Stimulated activated CD4-positive, alpha-beta T cell treated with anti-CD3 and anti-CD28 coated beads, Interleukin-2, amount 100 ng/mL, for 24 hours (primary cell): ENCODE results near the gene SSBP3.
A peak's percentile ranks its signal among the peaks of the same experiment; 100 is the strongest.

Experiments used
- DNase-seq, 2 donors: peaks; one replicate each; pipeline ENCODE4 v3.0.0-alpha.2; 2020

SSBP3 gene

DNA sequence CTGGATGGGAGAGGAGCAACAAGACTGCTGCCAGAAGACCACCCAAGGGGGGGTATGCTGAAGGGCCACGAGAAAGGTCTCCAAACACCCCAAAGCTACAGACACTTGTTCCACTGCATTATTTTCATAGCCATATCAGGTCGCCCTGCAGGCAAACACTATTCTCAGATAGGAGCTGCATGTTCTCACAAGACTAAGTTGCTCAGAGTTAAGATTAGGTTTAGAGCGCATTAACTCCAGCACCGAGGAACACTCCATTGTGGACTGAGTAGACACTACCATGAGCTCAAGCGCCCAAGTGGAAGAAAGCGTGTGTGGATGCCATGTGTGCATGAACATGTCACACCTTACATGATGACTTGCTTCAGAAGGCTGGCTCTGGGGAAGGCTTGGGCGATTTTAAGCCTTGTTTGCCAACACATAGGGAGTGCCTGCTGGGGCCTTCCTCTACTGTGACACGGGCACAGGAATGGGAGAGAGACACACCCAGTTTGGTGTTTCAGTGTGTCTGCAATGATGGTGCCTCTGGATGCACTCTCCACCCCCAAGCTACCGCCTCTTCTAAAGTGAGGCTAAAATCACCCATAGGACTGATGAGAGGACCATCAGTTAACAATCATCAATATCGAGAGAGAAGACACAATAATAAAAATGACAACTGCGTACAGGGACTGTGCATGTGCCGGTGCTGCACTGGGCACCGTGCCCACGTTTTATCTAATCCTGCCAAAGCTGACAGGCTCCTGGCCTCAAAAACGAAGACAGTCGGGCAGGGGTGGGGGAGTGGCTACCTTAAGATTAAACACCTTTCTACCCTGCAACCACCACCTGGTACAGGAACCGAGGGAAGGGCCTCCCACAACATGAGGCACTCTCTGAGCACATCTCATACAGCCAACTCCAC is 34.9 kb downstream of the SSBP3 start:
- no peak for DNase-seq

DNA sequence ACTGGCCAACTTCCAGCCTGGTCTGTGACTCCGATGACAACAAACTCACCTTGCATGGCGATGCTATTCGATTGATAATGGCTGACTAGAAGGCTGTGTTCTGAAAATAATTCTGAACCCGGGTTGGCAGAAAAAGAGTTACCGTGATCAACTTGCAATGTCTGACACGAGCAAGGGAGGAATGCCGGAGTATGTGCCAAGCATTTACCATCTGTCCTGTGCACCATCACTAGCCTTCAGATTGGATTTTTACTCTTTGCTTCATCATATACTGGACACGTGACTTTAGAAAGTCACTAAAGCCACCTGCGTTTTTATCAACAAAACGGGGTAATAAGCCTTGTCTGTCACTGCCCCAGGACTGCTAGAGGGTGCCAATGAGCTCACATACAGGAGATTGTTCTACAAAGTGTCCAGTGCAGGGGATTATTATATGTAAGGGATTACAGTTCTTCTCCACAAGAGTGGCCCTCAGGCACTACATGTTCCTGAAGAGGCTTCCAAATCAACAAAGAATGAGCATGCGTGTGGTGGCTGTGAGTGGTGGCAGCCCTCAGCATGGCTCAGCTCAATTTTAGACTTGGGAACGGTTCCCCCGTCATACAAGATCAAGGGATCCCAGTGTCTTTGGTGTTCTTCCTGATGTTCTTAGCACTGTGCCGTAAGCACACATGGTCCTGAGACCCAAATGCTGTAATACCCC is 35.8 kb downstream of the SSBP3 start:
- DNase-seq, result no peak

- DNase-seq, result no peak
These were observed 38.6 kb downstream of the SSBP3 start for GRCh38 chr1:54367613-54368012.

DNA sequence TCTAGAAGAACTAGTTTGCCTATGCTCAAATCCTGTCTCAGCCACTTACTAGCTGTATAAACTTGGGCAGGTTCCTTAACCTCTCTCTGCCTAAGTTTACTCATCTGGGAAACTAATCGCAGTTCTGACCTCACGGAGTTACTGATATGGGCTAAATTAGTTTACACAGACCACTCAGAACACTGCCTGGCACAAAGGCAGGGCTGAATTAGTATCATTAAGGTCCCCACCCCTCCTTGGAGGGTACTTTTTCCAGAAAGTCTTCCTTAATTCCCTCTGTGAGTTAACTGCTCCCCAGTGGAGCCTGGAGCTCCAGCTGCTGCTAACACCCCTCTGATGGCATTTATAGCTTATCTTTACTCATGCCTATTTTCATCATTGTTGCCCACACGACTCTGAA is 40.3 kb downstream of the SSBP3 start:
- no peak for DNase-seq

DNA sequence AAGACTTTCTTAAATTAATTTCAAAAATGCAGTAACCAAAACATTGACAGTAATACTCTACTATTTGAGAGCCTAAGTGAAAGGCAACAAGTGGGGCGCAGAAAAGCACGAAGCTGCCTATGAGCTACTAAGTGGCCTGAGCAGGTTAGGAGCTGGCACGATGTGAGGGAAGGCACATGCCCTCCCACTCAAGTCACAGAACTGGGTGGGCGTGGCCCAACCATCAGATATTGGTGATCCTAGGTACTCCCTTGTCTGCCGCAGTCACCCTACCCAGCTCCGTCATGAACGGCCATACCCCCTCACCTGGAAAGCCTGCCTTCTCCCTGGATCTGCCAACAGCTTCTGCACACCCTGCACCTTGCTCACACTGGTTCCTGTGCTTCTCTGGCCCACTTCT is 40.8 kb downstream of the SSBP3 start:
- DNase-seq, result no peak

DNA sequence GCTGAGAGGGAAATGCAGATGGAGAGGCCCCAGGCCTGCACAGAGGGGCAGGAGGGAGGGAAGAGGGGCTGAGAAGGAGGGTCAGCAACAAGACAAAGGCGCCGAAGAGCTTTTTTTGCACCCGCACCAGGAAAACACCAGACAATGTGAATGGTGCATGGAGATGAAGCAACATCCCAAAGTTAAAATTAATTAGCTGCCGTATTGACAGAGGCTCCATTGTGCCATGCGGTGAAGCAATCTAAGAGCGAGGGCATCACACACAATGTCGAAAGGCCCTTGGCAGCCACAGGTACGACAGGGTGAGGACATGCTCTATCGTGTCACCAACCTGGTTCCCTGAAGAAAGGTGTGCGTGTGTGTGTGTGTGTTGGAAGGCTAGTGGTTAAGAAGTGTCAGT is 41.2 kb downstream of the SSBP3 start:
- no peak for DNase-seq

- DNase-seq, result no peak
These were observed 41.6 kb downstream of the SSBP3 start for GRCh38 chr1:54364582-54364981.

DNA sequence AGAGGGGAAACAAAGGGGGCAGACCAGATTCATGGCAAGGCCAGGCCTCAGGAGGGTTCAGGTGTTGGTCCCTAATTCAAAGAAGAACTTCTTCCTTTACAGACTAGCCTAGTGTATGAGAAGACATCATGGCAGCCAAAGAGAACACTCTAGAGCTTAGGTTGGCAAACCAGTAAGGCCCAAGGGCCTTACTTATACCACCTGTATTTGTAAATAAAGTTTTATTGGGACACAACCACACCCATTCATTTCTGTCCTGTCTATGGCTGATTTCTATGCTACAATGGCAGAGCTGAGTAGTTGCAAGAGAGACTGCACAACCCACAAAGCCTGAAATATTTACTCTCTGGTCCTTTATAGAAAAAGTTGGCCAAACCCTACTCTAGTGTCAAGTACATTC is 42.3 kb downstream of the SSBP3 start:
- no peak for DNase-seq

DNA sequence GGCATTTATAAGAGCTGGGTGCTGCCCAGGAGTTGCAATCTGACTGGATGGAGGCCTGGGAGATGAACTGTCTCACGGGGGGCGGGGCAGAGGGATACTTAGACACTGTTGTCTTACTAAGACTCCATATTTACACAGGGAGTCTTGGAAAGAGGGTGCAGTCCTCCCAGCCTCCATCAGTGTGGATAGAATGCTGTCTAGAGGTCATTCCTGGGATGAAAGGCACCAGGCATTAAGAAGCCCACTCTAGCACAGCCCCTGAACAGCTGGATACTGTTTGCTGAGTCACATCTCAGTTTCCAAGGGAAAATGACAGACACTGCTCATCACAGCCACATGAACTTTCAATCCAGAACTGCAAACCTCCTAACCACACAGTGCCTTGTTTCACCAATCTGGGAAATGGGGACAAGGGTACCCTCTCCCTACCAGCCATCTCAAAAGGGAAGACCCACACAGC is 43.3 kb downstream of the SSBP3 start:
- DNase-seq, result no peak

GRCh38 chr1:54361342-54361741 is 44.9 kb downstream of the SSBP3 start:
- no peak for DNase-seq

DNA sequence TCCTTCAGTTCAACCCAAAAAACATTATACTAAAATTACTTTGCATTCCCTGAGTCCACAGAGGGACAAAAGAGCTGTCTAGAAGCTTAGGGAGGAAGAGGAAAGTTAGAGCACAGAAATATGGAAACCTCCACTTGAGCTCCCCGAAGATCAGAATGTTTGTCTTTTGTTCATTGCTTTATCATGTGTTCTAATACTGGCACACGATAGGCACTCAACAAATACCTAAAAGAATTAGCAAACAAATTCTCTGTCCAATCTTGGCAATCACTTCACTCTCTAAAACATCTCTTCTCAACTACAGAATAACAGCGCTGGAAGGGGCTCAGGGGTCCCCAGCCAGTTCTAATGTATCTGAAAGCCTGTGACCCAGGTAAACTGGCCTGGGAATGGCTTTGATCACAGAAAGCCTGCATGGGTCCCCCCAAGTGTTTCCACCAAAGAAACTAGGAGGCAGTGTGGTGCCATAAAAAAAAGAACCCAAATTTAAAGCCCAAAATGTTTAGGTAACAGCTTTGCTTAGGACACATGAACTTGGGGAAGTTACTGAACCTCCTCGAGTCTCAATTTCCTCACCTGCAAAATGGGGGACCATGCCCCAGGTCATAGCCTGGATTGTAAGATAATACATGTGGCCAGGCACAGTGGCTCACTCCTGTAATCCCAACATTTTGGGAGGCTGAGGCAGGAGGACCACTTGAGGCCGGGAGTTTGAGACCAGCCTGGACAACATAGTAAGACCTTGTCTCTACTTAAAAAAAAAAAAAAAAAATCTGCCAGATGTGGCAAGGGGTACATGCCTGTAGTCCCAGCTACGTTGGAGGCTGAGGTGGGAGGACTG is 45.8 kb downstream of the SSBP3 start:
- no peak for DNase-seq

DNA sequence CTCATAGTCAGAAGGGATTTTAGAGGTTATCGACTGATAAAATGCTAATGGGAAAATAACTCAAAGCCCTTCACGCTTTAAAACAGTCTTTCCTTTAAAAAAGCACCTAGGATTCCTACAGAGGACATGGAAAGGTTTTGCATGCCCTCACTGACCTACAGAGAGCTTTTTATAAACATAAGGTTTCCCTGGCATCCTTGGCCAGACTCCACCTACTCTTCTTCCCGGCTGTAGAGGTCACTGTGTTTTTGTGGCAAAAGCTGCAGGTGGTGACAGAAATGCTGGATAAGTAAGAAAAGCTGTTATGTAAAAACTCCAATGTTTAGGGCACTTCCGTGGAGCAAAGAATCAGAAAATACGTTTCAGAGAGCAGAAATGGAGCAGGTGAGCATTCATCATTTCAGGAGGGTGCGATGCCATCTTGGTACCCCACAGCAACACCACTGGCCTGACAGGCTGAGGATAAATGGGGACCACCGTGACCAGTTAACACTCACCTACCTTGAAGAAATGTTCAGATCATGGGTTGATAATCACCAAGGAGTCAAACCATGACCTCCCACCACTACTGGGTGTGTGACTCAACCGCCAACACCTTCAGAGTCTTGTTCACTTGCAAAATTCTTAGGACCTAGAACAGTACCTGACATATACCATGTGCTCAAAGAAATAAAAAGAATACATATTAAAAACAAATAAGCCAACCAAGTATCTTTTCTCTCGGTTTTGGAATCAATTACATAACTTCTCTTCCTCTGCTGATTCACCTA is 46.6 kb downstream of the SSBP3 start:
- peak in 1 of 2 donors; percentile 23 for DNase-seq

DNA sequence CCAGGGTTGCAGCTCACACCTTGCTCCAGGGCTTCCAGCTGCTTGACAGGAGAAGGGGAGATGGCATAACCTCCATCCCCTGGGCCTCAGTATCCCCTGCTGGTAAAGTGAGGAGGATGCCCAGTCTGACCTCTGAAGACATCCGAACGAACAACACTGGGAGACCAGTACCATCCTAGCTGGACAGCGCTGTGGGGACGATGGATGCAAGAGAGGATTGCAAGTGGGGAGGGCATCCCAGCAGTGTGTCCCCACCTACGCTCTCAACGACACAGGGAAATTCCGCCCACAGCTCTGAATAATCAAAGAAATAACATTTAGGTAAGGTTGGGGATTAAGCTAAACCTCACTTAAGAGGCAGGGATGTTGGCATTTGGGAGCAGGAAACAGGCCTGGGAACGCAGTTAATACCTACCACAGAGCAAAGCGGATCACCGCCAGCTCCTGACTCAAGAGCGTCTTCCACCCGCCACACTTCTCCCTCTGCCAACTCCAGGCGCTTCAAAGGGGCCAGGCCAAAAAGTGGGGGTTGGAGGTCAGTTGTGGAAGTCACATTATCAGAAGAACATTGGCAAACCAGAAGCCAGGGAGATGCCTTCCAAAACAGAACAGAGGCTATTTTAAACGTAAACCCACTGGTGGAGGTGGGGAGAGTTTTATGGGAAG is 47.6 kb downstream of the SSBP3 start:
- DNase-seq, result no peak

- no peak for DNase-seq
These were observed 48.2 kb downstream of the SSBP3 start for GRCh38 chr1:54357967-54358366.

DNA sequence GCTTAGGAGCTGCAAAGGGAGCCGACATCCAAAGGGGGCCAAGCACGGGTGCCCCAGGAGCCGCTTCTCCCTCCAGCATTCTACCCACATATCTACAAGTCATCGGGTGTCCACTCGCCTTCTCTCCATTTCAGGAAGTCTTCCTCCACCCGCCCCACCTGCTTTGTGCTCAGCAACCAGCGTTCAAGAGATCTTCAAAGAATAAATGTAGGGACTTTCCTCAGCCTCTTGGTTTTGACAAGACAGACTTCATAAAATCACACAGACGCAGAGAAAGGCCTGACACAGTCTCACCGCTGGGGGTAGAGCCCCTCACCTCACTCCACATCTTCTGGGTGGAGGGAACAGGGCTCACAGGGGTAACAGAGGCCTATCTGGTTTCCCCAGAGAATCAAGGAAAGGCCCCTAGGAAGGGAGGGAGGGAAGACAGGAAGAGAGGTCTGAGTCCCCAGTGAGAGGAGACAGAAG is 49.5 kb downstream of the SSBP3 start:
- DNase-seq, result peak; percentile 26 to 35

DNA sequence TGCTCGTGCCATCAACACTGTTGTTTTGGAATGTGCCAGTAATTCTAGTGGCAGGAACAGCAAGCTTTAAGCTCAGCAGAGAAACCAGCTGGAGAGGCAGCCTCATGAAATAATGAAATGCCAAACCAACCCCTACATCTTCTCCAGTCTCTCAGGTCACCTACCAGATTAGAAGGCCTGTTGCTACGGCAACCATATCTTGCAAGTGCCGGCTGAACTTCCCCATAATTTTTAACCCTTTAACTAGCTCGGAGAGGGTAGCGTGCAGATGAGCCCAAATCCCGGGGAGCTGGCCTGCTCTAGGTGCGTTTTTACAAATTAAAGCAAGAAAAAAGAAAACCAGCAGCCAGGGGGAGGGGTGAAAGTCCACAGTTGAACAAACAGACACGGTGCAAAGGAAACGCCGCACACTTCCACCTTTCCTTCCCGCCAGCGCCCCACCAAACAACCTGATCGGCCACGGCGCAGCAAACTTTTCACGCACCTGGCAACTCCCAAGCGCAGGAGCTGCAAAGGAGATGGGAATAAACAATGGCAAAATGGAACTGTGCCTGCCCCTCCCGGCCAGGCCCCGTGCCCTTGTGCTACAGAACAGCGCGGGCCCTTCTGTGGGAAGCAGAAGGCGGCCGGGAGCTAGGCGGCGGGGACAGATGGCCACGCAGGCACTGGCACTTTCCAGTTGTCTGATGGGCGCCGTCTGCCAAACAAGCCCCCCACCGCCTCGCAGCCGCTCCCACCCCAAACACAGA is 50.1 kb downstream of the SSBP3 start:
- peak in 1 of 2 donors; percentile 26 for DNase-seq

GRCh38 chr1:54354899-54355298 is 51.3 kb downstream of the SSBP3 start:
- no peak for DNase-seq

DNA sequence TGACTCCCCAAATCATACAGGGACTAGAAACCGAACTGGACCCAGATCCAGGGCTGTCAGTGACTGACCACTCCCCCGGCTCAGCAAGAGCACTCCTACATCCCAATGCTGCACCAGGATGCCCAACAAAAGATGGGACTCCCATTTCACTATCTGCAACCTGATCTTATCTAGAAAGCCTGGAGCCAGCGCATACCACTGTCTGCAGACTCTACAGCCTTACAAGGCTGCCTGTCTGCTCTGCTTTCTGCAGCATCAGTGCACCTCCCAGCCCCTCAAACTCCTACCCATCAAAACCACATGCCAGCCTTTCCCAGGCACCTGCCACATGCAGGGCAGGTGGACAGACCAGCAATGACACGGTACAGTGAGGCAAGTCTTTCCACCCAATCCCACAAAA is 52.2 kb downstream of the SSBP3 start:
- DNase-seq, result no peak

GRCh38 chr1:54352755-54353154 is 53.4 kb downstream of the SSBP3 start:
- no peak for DNase-seq

- no peak for DNase-seq
These were observed 55.8 kb downstream of the SSBP3 start for GRCh38 chr1:54350360-54350759.

- DNase-seq, result no peak
These were observed 57.5 kb downstream of the SSBP3 start for GRCh38 chr1:54348700-54349021.
